Suppressor macrophage treated with lipopolysaccharide for 4 hours (primary cell): ENCODE measurements around the gene SLC38A9.

Experiments used
- DNase-seq: peaks from one replicate; pipeline ENCODE4 v3.0.0-alpha.2; 2020

Gene SLC38A9

DNA sequence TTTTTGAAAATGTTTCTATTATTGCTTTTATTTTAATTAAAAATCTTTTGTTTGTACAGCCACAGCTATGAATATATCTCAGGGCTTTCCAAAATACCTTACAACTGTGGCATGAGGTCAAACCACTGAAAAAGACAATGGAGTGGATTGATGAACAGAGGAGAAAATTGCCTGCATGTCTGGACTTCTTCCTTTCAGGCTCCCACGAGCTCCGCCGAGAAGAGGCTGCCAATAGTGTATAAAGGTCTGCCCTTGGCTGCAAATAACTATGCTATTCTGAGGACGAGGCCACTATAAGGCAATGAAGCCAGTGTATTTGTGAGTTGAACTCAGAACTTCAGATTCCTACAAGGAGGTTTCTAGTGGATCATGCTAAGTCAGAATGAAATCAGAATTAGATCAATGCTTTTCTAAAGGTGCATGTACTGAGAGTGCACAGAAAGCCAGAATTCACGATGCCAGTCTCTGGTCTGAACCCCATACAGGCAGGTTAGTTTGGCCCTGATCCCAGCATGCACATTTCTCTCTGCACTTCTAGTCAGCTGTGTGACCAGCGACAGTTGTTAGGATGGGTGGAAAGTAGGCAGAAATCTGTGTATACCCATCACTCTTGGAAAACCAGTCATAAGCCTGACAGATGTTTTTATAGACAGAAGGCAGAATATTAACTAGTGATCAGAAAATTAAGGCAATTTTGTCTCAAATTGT is 134.6 kb downstream of the SLC38A9 start:
- no peak for DNase-seq

DNA sequence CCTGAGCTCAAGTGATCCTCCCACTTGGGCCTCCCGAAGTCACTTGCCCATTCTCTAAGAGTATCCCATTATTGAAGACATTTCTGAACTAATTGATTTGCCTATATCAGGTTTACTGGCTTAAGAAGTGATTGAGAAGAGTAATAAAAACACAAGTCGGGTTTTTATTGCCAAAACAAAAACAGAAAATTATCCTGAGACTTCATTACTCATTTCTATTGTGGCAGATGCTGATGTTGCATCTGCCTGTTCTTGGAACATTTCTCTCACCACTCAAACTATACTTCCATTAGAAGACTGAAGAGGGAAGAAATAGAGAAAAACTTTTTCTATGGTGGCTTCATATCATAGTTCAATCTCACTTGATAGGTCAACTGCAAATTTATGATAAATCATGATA is 135.5 kb downstream of the SLC38A9 start:
- no peak for DNase-seq
